Smooth muscle cell of the umbilical artery (primary cell): ENCODE results near the gene PEX6. TPM values are rescaled to one million over a fixed set of nuclear protein-coding genes. Genes with fewer than 3 reads are reported as not detected.

Experiments used
- total RNA-seq: library from RNA; depleted of rRNA; stranded (reverse); fragments of >200 nt; gene quantifications from 2 replicates; pipeline ENCODE4 v1.2.3, GENCODE V29; 2014

PEX6 gene
- 38.0 and 65.6 TPM in 2 replicates for total RNA-seq

GRCh38 chr6:42978839-42979522 lies at the start of gene PEX6:
PEX6 (minus strand) TSS chr6:42979181; CDS start chr6:42979150, 31 bp downstream.

DNA sequence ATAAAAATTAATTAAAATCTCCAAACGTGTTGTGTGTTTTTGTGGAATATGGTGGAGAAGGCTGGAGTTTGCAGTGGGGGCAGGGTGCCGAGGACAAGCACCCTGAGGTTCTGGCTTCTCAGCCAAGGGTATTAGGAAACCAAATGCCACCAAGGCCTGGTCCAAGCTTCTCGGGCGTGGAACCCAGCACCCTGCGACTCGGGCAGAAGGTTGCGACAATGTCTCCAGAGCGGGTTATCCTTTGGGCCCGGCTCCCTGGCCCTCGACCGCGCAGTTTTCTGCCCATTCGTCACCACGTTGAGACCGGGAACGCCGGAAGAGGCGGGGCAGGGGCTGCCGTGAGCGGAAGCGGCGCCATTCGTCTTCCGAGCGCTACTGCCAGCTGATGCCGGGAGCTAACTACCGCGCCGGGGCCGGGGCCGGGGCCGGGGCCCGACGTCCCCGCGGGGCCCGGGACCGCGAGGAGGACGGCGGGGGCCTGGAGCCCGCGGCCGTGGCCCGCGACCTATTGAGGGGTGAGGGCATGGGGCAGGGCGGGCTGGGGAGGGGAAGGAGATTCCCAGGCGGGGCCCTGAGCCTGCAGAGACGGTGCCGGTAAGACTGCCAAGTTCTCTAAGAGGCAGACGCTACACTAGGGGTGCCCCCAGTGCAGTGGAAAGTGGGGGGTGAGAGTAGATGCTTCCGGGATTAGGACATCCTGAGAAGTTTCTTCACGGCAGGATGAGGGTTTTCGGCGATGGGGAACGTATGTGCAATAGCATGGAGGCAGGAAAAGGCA lies 42.5 kb upstream of the PEX6 start, which contains the start of gene RRP36:
Gene RRP36, plus strand, starts transcription at position 354 of the 778 bp plus-strand sequence. Its CDS starts 32 bp downstream, at position 386.

GRCh38 chr6:43013843-43014433 lies 35.0 kb upstream of the PEX6 start, which contains the start of the genes KLHDC3 and MEA1:
KLHDC3 (plus strand) TSS chr6:43014249; CDS start chr6:43017193, 2,944 bp downstream.
MEA1 (minus strand) TSS chr6:43013946; CDS start chr6:43013813, 133 bp downstream.

GRCh38 chr6:42984001-42984923 lies 5.3 kb upstream of the PEX6 start, which contains the start of gene PPP2R5D:
PPP2R5D (plus strand) TSS chr6:42984570; CDS start chr6:42984678, 108 bp downstream.

DNA sequence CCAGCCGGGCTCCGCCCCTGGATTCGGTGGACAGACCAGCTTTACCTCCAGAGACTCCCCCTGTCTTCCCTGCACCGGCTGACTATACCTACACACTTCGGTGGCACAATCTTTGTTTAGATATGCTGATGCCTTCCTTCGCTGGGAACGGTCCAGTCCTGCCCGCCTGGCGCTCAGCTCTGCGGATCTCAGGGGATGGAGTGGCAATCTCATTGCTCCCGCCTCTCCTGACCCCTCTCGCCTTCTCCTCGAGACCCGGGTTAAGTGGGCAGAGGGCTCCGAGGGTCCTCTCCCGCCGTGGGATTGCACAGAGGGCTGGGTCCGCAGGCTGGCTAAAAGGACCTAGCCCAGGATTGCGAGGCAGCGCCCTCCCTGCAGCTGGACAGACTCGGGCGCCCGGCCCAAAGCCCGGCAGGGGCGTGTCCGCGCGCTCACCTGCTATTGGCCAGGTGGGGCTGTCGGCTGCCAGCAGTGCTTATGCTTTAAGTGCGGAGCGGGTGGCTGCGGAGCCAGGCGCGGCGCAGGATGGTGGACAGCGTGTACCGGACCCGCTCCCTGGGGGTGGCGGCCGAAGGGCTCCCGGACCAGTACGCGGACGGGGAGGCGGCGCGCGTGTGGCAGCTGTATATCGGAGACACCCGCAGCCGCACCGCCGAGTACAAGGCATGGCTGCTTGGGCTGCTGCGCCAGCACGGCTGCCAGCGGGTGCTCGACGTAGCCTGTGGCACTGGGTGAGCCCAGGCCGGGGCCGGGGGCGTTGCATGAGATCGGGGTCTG lies 18.6 kb downstream of the PEX6 start, which contains the start of gene GNMT:
Gene GNMT, plus strand, starts transcription at position 512 of the 777 bp plus-strand sequence. Its CDS starts 14 bp downstream, at position 526.

DNA sequence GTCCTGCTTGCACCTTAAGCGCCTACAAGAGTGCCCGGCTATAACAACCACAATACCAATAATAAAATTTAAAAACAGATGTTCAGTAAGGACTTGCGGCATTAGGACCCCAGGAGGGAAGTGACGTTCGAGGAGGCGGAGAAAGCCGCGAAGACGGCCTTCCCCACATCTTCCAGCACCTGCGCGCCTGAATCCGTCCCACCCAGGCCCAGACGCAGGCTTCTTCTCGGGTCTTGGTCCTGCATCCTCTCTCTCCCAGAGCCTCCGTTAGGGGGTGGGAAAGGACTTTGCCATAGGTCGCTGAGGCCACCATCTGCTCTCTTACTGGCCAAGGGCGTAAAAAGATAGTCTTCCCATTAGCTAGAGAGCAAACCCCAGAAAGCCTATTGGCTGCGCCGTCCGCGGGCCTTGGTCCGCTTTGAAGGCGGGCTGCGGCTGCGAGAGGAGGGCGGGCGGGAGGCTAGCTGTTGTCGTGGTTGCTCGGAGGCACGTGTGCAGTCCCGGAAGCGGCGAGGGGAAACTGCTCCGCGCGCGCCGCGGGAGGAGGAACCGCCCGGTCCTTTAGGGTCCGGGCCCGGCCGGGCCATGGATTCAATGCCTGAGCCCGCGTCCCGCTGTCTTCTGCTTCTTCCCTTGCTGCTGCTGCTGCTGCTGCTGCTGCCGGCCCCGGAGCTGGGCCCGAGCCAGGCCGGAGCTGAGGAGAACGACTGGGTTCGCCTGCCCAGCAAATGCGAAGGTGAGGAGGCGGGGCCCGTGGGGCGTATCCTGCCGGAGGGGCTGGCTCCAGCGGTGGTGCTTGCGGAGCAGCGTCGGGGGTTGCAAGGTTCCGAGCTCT lies 49.8 kb downstream of the PEX6 start, which contains the start of gene CNPY3:
Gene CNPY3, plus strand, starts transcription at position 495 of the 835 bp plus-strand sequence. Its CDS starts 91 bp downstream, at position 586.

GRCh38 chr6:42915732-42916131 lies 63.2 kb downstream of the PEX6 start, which contains the start of gene PTCRA:
PTCRA (plus strand) TSS chr6:42916053; CDS start chr6:42916070, 17 bp downstream.

Other genes starting within 250 kb of the PEX6 start
- gene TBCC, start 233.1 kb downstream of the PEX6 start, total RNA-seq = 22.9 and 29.1 TPM in 2 replicates
- gene BICRAL, start 197.1 kb downstream of the PEX6 start, total RNA-seq = 3.9 and 5.1 TPM in 2 replicates
- gene RPL7L1, start 99.6 kb downstream of the PEX6 start, total RNA-seq = 107 and 128 TPM in 2 replicates
- not detected in 2 replicates for gene PTCRA, start 63.1 kb downstream of the PEX6 start, total RNA-seq
- gene CNPY3, start 49.7 kb downstream of the PEX6 start, total RNA-seq = 58.5 and 60.9 TPM in 2 replicates
- gene GNMT, start 18.4 kb downstream of the PEX6 start, total RNA-seq = 0.30 TPM in 1 of 2 replicates, not detected in the other
- 19.6 and 33.6 TPM in 2 replicates for gene PPP2R5D, start 5.4 kb upstream of the PEX6 start, total RNA-seq
- gene MEA1, start 34.8 kb upstream of the PEX6 start, total RNA-seq = 48.2 and 71.9 TPM in 2 replicates
- gene KLHDC3, start 35.1 kb upstream of the PEX6 start, total RNA-seq = 46.9 and 69.5 TPM in 2 replicates
- gene RRP36, start 42.4 kb upstream of the PEX6 start, total RNA-seq = 81.1 and 91.1 TPM in 2 replicates
- 68.3 and 89.7 TPM in 2 replicates for gene CUL7, start 74.7 kb upstream of the PEX6 start, total RNA-seq
- gene MRPL2, start 80.3 kb upstream of the PEX6 start, total RNA-seq = 13.4 and 13.8 TPM in 2 replicates
- gene KLC4, start 80.5 kb upstream of the PEX6 start, total RNA-seq = 21.1 and 24.3 TPM in 2 replicates
- 257 and 544 TPM in 2 replicates for gene PTK7, start 97.1 kb upstream of the PEX6 start, total RNA-seq
- gene SRF, start 192.1 kb upstream of the PEX6 start, total RNA-seq = 22.6 and 28.9 TPM in 2 replicates
- 29.1 and 38.4 TPM in 2 replicates for gene CUL9, start 203.0 kb upstream of the PEX6 start, total RNA-seq